ENCODE data around the gene ZMYND8. TPM values are rescaled to one million over a fixed set of nuclear protein-coding genes. Genes with fewer than 3 reads are reported as not detected.
"Not testable (repeated sequence)": the region's sequence is repeated elsewhere in the genome, so short reads cannot be mapped to it uniquely, and the experiment has no call there.

ZMYND8 gene
- total RNA-seq, 1 donor from 2014 or later: 19.9 TPM

GRCh38 chr20:47286681-47287080 lies 69.8 kb downstream of the ZMYND8 start:
- DNase-seq (ENCODE audit: low read depth, low spot score): no peak

- DNase-seq (ENCODE audit: low read depth, low spot score): no peak
Measured at GRCh38 chr20:47285189-47285588, 71.3 kb downstream of the ZMYND8 start.

- no peak for DNase-seq (ENCODE audit: low read depth, low spot score)
Measured at GRCh38 chr20:47284373-47284772, 72.1 kb downstream of the ZMYND8 start.

GRCh38 chr20:47283411-47283810 lies 73.1 kb downstream of the ZMYND8 start:
- no peak for DNase-seq (ENCODE audit: low read depth, low spot score)

GRCh38 chr20:47282864-47283263 lies 73.6 kb downstream of the ZMYND8 start:
- DNase-seq (ENCODE audit: low read depth, low spot score): no peak

- no peak for DNase-seq (ENCODE audit: low read depth, low spot score)
Measured at GRCh38 chr20:47281376-47281775, 75.1 kb downstream of the ZMYND8 start.

GRCh38 chr20:47280668-47281067 lies 75.8 kb downstream of the ZMYND8 start:
- no peak for DNase-seq (ENCODE audit: low read depth, low spot score)

- no peak for DNase-seq (ENCODE audit: low read depth, low spot score)
Measured at GRCh38 chr20:47280228-47280627, 76.3 kb downstream of the ZMYND8 start.

GRCh38 chr20:47278907-47279348 lies 77.6 kb downstream of the ZMYND8 start:
- no peak for DNase-seq (ENCODE audit: low read depth, low spot score)

- DNase-seq (ENCODE audit: low read depth, low spot score): not testable (repeated sequence)
Measured at GRCh38 chr20:47277535-47277872, 79.0 kb downstream of the ZMYND8 start.

- DNase-seq (ENCODE audit: low read depth, low spot score): no peak
Measured at GRCh38 chr20:47276851-47277534, 79.5 kb downstream of the ZMYND8 start.

GRCh38 chr20:47276251-47276650 lies 80.2 kb downstream of the ZMYND8 start:
- DNase-seq (ENCODE audit: low read depth, low spot score): no peak

GRCh38 chr20:47275548-47275947 lies 81.0 kb downstream of the ZMYND8 start:
- DNase-seq (ENCODE audit: low read depth, low spot score): no peak

- peak; percentile 66 for DNase-seq (ENCODE audit: low read depth, low spot score)
Measured at GRCh38 chr20:47274401-47275108, 81.9 kb downstream of the ZMYND8 start.

GRCh38 chr20:47273591-47274235 lies 82.8 kb downstream of the ZMYND8 start:
- no peak for DNase-seq (ENCODE audit: low read depth, low spot score)

- DNase-seq (ENCODE audit: low read depth, low spot score): peak; percentile 27
Measured at GRCh38 chr20:47272893-47273590, 83.5 kb downstream of the ZMYND8 start.

- no peak for DNase-seq (ENCODE audit: low read depth, low spot score)
Measured at GRCh38 chr20:47271046-47271615, 85.4 kb downstream of the ZMYND8 start.

- no peak for DNase-seq (ENCODE audit: low read depth, low spot score)
Measured at GRCh38 chr20:47269309-47270165, 87.0 kb downstream of the ZMYND8 start.

- no peak for DNase-seq (ENCODE audit: low read depth, low spot score)
Measured at GRCh38 chr20:47267621-47268020, 88.9 kb downstream of the ZMYND8 start.

- DNase-seq (ENCODE audit: low read depth, low spot score): no peak
Measured at GRCh38 chr20:47266847-47267515, 89.5 kb downstream of the ZMYND8 start.
